Gastrocnemius medialis (tissue), 4 donors: Measurements from ENCODE around the gene CARMIL1. TPM values are rescaled to one million over a fixed set of nuclear protein-coding genes. Genes with fewer than 3 reads are reported as not detected.

ENCODE experiments used
- ATAC-seq, 2 donors: fragments of 150-250 bp; one replicate each; pipeline ENCODE4 v1.9.1; 2016
- DNase-seq, 2 donors: peaks; one replicate each; pipeline ENCODE4 v3.0.0-alpha.2; 2019
- H3K27ac ChIP-seq, 4 donors: fragments of 200-600 bp; sonication (generic); 1 replicate in 1 of 4; 2 replicates in 3 of 4; pipeline ENCODE4 v1.5.1; 2016 to 2018; ENCODE audit warnings: mild to moderate bottlenecking in 2 of 4, moderate library complexity in 1 of 4
- H3K27me3 ChIP-seq, 3 donors: fragments of 200-600 bp; sonication (generic) in 2 of 3; 1 replicate in 1 of 3; 2 replicates in 2 of 3; pipeline versions ENCODE4 v1.5.1 to v1.6.0; 2016 to 2019; ENCODE audit warnings: mild to moderate bottlenecking in 1 of 3, moderate library complexity in 1 of 3
- H3K36me3 ChIP-seq, 2 donors: fragments of 200-600 bp; sonication (generic) in 1 of 2; one replicate each; pipeline ENCODE4 v1.5.1; 2017 to 2018
- H3K4me1 ChIP-seq, 2 donors: fragments of 200-600 bp; sonication (generic) in 1 of 2; one replicate each; pipeline ENCODE4 v1.5.1; 2016 to 2017; ENCODE audit warnings: mild to moderate bottlenecking in 2 of 2
- H3K4me3 ChIP-seq, 4 donors: fragments of 200-600 bp; sonication (generic) in 3 of 4; 1 replicate in 1 of 4; 2 replicates in 3 of 4; pipeline ENCODE4 v1.5.1; 2016 to 2019; ENCODE audit warnings: mild to moderate bottlenecking in 2 of 4
- H3K9me3 ChIP-seq, 3 donors: fragments of 200-600 bp; sonication (generic) in 2 of 3; 1 replicate in 1 of 3; 2 replicates in 2 of 3; pipeline ENCODE4 v1.5.1; 2016 to 2019
- CTCF ChIP-seq, 5 experiments: fragments of 450-650 bp in 3 of 5; fragments of 200-600 bp in 2 of 5; sonication (generic) in 2 of 5; IDR thresholded peaks in 4 of 5; conservative IDR thresholded peaks in 1 of 5; 1 replicate in 4 of 5; 2 replicates in 1 of 5; pipeline ENCODE4 v1.5.1; 2016 to 2019; ENCODE audit warnings: antibody characterized with exemption in 5 of 5, mild to moderate bottlenecking in 3 of 5, moderate library complexity in 3 of 5
- POLR2A ChIP-seq, 2 donors: fragments of 450-650 bp; IDR thresholded peaks; one replicate each; pipeline ENCODE4 v1.6.1; 2017; ENCODE audit warnings: antibody characterized with exemption in 2 of 2, mild to moderate bottlenecking in 2 of 2, moderate library complexity in 2 of 2
- in situ Hi-C, 4 donors: fragments of 200-750 bp; cut with MboI; loops; one replicate each; pipeline versions ENCODE4 v1.15.0 to v1.8.0; 2017; ENCODE audit warnings: low sequenced_read_pairs in 4 of 4
- intact Hi-C: fragments of 100-400 bp; cut with DNase I; formaldehyde crosslinking; loops from one replicate; pipeline ENCODE4 v1.15.1; 2023; ENCODE audit warnings: low total_unique reads
- total RNA-seq, 4 donors: library from RNA; depleted of rRNA; stranded (reverse); fragments of >200 nt; gene quantifications; one replicate each; pipeline versions ENCODE4 v1.1.0 to v1.2.3, GENCODE V29; 2016

Gene CARMIL1
- total RNA-seq, 4 donors from 2014 or later: 0.87 to 2.1 (median 1.7) TPM

GRCh38 chr6:25487012-25487411 lies 207.8 kb downstream of the CARMIL1 start:
- TF ChIP-seq POLR2A (IDR thresholded peaks at IDR 0.05): no peak
- no peak for TF ChIP-seq CTCF (IDR thresholded peaks at IDR 0.05 in 4 of 5, conservative IDR thresholded peaks at IDR 0.05 in 1 of 5)
- in situ Hi-C loops: loop anchor here in 3 of 4 donors (5.0 to 25.0 kb wide), 3 partner anchors 205 to 225 kb away; partner anchors contain the start of gene CARMIL1 (in 1 of the 3)

GRCh38 chr6:25488156-25488555 lies 209.0 kb downstream of the CARMIL1 start:
- intact Hi-C loops: no loop called here

More at GRCh38 chr6:25487012-25487411, 207.8 kb downstream of the CARMIL1 start:
- no peaks in the 10 kb centered on the region for H3K36me3 ChIP-seq
- no peak overlapping the region for H3K4me3 ChIP-seq
- no peaks in the 10 kb centered on the region for H3K27me3 ChIP-seq
- no peaks in the 10 kb centered on the region for H3K9me3 ChIP-seq
- H3K27ac ChIP-seq: no peak overlapping the region
- intact Hi-C loops: no loop called here
- no peaks in the 10 kb centered on the region for H3K4me1 ChIP-seq
- DNase-seq (no peak), ATAC-seq (no peak)

GRCh38 chr6:25489399-25489798 lies 210.2 kb downstream of the CARMIL1 start:
- ATAC-seq (no peak), DNase-seq (no peak)
- in situ Hi-C loops (loop anchor here in 3 of 4 donors (5.0 to 25.0 kb wide), 3 partner anchors 207 to 227 kb away; partner anchors contain the start of gene CARMIL1 (in 1 of the 3)), intact Hi-C loops (no loop called here)
- Histone ChIP-seq H3K27me3 (no peaks in the 10 kb centered on the region), H3K9me3 (no peaks in the 10 kb centered on the region), H3K36me3 (no peaks in the 10 kb centered on the region), H3K27ac (no peak overlapping the region), H3K4me3 (no peak overlapping the region), H3K4me1 (no peaks in the 10 kb centered on the region)
- TF ChIP-seq POLR2A (IDR thresholded peaks at IDR 0.05): no peak
- TF ChIP-seq CTCF (IDR thresholded peaks at IDR 0.05 in 4 of 5, conservative IDR thresholded peaks at IDR 0.05 in 1 of 5): no peak

More at GRCh38 chr6:25488156-25488555, 209.0 kb downstream of the CARMIL1 start:
- no peaks in the 10 kb centered on the region for H3K4me1 ChIP-seq
- H3K4me3 ChIP-seq: no peak overlapping the region
- no peaks in the 10 kb centered on the region for H3K27me3 ChIP-seq
- ATAC-seq: no peak
- no peak for DNase-seq
- no peak for TF ChIP-seq POLR2A (IDR thresholded peaks at IDR 0.05)
- TF ChIP-seq CTCF (IDR thresholded peaks at IDR 0.05 in 4 of 5, conservative IDR thresholded peaks at IDR 0.05 in 1 of 5): no peak
- in situ Hi-C loops: loop anchor here in 3 of 4 donors (5.0 to 25.0 kb wide), 3 partner anchors 206 to 226 kb away; partner anchors contain the start of gene CARMIL1 (in 1 of the 3)
- H3K9me3 ChIP-seq: no peaks in the 10 kb centered on the region
- no peak overlapping the region for H3K27ac ChIP-seq
- no peaks in the 10 kb centered on the region for H3K36me3 ChIP-seq

GRCh38 chr6:25490018-25490801 lies 211.0 kb downstream of the CARMIL1 start:
- TF ChIP-seq POLR2A (IDR thresholded peaks at IDR 0.05) (no peak), CTCF (IDR thresholded peaks at IDR 0.05 in 4 of 5, conservative IDR thresholded peaks at IDR 0.05 in 1 of 5) (peak; percentile 18 to 44 (median 37))
- H3K27me3 ChIP-seq: no peaks in the 10 kb centered on the region
- in situ Hi-C loops (loop anchor here in 2 of 4 donors (10.0 to 25.0 kb wide), 2 partner anchors 215 to 228 kb away; partner anchors contain the start of gene CARMIL1 (in 1 of the 2)), intact Hi-C loops (loop anchor here (5.0 kb wide), 1 partner anchor 213 kb away; the partner anchor contains the start of gene CARMIL1)
- H3K9me3 ChIP-seq: no peaks in the 10 kb centered on the region
- no peaks in the 10 kb centered on the region for H3K36me3 ChIP-seq
- H3K4me3 ChIP-seq: no peak overlapping the region
- H3K27ac ChIP-seq: no peak overlapping the region
- no peaks in the 10 kb centered on the region for H3K4me1 ChIP-seq
- DNase-seq (peak; percentile 22 to 37), ATAC-seq (peak; percentile 33 to 58)
